Endometrial microvascular endothelial cells (primary cell): Measurements from ENCODE around the gene C2CD4A. TPM values are rescaled to one million over a fixed set of nuclear protein-coding genes. Genes with fewer than 3 reads are reported as not detected.
"Not testable (repeated sequence)": the region's sequence is repeated elsewhere in the genome, so short reads cannot be mapped to it uniquely, and the experiment has no call there.

Experiments
- in situ Hi-C: cut with HindIII; loops from 2 replicates; pipeline ENCODE4 v1.10.0; 2017; ENCODE audit warnings: low sequenced_read_pairs, low pct_unique_long_range_greater_than_20kb; ENCODE audit errors: inconsistent ontology term
- total RNA-seq: library from RNA; depleted of rRNA; stranded (reverse); fragments of >200 nt; gene quantifications from one replicate; pipeline ENCODE4 v1.2.3, GENCODE V29; 2015; ENCODE audit errors: inconsistent ontology term

The C2CD4A gene, protein sequence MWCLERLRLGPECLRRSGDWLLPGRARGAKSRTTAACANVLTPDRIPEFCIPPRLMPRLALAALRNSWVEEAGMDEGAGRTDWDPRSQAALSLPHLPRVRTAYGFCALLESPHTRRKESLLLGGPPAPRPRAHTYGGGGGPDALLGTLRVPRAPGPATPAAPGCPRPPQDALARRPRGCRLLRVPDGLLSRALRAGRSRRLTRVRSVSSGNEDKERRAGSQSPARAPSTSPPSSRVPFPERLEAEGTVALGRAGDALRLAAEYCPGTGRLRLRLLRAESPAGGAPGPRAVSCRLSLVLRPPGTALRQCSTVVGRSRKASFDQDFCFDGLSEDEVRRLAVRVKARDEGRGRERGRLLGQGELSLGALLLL
- total RNA-seq, result not detected

DNA sequence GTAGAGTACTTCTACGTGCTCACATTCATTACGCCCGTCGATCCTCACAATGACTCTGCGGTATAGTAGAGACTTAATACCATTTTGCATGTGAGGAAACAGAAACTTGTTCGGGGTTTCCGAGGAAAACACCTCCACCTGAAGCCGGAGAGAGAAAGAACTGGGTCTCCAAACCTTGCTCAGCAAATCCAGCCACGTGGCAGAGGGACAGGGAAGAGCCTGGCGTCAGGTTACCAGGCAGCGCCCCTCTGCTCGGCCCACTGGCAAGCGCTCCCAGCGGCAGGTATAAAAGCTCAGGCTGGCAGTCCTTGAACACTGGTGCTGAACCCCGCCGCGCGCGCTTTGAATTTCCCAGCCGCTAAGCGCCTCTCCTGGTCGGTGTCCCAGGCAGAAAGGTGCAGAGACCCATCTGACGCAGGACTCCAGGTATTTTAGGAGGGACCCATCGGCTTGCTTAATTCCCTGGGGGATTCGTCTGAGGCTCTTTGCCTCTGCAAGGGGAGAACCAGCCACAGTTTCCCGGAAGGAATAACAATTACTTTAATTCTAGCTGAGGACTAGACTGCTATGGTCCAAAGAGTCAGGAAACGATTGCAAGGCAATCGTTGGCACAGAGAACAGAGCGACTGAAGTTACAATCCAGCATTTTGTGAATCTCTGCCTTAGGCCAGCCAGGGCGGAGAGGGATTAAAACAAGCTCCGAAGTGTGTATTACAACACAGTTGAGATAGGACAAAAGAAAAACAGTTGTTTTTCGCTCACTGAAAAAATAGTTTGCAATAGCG is at the start of gene C2CD4A:
Gene C2CD4A (plus strand): TSS at position 315 of the 785 bp plus-strand sequence. CDS start 637 bp downstream, outside the sequence.
- in situ Hi-C loops, result no loop called here

DNA sequence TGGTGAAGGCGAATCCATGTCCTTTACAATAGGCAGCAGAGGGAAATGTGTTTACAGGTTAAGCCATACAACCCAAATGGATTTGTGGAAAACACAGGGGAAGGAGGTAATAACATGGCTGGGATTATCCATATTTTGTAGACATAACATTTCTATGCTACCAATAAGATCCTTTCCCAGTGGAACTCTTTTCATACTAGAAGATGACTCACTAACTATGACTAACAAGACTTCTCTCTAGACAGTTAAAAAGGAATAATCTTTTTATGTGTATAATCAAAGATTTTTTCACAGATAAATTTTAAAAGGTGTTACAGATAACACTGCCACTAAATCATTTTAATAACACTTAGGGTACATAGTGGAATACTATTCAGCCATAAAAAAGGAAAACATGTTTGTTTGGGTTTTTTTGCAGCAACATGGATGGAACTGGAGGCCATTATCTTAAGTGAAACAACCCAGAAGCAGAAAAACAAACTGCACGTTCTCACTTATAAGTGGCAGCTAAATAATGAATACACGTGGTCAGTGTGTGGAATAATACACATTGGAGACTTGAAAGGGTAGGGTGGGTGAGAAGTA is 46.1 kb upstream of the C2CD4A start:
- in situ Hi-C loops, result no loop called here

DNA sequence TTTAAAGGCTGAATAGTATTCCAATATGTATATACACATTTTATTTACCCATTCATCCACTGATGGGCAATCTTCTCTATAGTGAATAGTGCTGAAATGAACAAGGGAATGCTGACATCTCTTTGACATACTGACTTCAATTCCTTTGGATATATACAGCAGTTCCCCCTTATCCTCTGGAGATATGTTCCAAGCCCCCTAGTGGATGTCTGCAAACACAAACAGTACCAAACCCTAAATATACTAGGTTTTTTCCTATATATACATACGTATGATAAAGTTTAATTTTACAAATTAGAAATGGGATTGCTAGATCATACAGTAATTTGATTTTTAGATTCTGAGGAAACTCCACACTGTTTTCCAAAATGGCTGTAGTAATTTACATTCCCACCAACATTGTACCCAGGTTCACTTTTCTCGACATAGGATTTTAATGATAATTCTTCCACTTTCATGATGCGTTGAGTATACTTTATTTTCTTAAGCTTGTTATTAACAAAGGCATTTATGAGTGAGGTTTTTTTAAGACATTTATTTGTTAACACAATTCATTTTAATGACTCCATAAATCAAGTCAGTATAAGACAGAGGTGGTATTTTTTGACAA is 44.7 kb upstream of the C2CD4A start:
- in situ Hi-C loops, result no loop called here

DNA sequence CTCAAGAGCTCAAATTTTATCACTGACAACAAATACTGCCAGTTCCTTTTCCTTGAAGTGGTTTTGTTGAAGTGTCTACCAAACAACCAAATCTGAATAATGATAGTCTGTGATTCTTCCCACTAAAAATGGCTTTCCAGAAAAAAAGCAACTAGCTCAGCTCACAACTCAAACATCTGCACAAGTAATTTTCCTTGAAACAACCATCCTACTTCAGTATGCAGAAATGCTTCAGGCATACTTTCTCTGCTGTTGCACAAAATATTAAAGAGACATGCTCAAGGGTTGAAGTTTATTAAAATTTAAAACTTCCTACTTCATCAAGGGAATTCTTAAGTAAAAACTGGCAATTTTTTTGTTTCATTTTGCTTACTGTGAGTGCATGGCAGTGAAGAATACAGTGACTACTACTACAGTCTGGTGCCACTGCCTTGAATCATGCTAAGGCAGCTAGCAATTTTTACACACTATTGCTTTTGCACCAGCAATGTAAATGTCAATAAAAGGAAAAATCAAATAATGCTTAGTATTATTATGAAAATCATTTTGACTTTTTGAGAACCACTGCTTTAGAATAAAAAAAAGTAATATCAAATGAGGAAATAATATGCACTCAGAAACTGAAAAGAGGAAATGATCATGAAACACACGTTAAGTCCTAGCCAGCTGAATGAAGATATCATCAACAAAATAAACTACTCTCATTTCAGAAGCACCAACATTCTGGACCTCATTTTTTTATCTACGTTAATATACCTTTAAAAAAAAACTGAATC is 40.1 kb upstream of the C2CD4A start:
- in situ Hi-C loops, result no loop called here

DNA sequence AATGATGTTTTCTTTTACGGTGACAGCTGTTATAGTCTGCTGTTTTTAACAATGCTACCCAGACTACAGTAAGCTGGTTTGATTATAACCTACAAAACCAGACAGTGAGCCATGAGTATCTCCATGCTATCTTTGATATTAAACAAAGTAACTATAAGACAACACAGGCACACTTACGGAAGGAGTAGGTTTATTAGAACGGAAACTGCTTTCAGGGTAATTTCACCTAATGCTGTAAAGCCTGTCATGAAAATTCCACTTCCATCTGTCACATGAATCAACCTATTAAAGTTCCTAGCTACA is 39.6 kb upstream of the C2CD4A start:
- in situ Hi-C loops, result no loop called here

DNA sequence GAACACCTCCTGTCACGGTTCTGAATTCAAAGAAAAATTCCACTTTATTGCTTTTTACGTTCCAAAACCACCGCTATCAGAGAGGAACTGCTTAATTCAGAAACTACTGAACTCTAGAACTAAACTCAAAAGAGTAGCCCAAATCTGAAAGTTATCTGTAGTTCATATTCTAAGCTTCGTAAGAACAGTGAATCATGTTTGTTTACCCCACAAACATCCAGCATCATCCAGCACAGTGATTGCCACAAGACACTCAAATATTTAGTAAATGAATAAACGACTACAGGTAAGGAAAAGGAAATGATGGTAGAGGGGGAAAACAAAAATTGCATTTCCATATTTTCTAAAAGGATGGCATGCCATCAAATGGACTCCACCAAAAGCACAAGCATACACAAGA is 38.9 kb upstream of the C2CD4A start:
- in situ Hi-C loops, result no loop called here

DNA sequence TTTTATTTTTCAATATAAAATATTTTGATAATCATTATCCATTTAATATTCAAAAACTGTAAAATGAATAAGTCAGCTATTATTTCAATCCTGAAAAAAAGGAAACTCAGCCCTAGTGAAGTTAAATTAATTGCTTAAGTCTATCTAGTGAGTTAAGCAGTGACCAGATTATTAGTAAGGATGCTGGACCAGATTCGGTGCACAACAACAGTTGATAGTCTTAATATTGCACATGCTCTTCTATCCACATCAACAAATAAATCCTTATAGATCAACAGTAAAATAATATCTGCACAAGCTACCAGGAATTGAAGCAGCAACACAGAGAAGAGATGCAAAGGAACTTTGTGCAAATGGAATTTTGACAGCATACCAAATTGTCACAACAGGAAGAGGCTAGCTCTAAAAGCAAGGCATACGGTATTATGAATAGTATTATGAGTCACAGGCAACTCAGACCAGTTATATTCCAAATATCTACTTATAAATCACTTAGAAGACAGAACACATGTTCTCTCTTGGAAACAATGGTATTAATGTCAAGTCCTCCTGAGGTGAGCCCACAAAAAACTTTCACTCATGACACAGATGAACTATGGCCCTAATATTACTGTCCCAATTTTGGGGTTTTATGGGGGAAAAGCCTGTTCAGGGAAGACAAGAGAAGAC is 31.4 kb upstream of the C2CD4A start:
- in situ Hi-C loops, result no loop called here

DNA sequence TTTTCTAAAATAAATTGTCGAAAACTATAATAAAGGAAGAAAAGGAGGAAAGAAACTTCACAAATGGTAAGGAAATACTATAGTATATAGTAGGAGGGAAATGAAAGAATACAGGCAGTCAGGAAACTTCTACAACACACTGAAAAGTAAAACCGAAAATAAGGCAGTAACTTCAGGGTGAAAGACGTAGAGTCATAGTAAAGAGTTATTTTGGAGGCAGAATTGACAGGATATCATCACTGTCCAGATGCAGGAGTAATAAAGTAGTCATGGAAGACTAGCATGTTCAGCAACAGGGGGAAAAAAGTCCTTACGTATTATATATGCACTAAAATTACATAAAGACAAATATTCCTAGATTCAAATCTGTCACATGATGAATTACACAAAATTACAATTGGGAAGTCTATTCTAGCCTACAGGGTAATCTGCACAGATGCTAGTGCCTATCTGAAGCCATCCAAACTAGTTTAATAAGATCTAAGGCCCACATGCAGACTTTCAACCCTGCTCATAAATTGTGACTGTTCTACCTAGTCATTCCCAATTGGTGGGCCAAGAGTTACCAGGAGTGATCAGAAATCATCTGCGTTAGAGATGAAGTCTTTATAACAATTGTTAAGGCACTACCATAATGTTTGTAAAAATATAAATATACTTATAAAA is 20.6 kb upstream of the C2CD4A start:
- in situ Hi-C loops, result no loop called here

DNA sequence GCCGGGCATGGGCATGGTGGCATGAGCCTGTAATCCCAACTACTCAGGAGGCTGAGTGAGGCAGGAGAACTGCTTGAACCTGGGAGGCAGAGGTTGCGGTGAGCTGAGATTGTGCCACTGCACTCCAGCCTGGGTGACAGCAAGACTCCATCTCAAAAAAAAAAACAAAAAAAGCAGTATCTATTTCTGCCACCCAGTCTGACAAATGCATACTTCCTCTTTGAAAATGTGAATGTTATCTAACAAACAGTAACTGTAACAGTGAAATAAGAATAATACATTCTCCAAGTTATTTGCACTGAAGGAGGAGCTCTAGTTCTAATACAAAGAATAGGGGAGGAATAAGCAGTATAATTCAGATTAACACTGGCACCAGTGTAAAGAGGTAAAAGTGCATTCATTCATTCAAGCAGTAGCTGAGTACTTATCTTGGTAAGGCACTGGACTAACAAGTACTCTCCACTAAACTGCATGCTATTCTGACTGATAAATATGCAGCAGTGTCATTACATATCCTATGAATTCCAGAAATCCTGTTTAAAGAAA is 19.4 kb upstream of the C2CD4A start:
- in situ Hi-C loops, result no loop called here

DNA sequence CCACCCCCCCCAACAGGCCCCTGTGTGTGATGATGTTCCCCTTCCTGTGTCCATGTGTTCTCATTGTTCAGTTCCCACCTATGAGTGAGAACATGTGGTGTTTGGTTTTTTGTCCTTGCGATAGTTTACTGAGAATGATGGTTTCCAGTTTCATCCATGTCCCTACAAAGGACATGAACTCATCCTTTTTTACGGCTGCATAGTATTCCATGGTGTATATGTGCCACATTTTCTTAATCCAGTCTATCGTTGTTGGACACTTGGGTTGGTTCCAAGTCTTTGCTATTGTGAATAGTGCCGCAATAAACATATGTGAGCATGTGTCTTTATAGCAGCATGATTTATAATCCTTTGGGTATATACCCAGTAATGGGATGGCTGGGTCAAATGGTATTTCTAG is 18.5 kb upstream of the C2CD4A start:
- in situ Hi-C loops, result not testable (repeated sequence)

DNA sequence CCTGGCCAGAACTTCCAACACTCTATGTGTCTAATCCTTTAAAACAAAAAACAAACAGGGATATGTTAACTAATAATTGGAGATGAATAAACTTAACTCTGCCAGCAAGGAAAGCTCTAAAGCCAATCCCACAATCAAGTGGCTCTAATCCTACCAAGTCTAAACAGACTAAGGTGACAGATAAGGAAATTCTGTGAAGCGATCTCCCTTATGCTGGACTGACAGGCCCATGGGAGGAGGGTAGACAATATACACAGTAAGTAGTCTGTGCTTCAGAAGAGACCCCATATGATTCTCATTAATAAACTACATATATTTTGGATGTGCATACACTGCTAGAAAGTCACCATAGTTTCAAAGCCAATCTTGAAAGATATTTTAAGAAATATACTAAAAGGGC is 16.7 kb upstream of the C2CD4A start:
- in situ Hi-C loops, result no loop called here

DNA sequence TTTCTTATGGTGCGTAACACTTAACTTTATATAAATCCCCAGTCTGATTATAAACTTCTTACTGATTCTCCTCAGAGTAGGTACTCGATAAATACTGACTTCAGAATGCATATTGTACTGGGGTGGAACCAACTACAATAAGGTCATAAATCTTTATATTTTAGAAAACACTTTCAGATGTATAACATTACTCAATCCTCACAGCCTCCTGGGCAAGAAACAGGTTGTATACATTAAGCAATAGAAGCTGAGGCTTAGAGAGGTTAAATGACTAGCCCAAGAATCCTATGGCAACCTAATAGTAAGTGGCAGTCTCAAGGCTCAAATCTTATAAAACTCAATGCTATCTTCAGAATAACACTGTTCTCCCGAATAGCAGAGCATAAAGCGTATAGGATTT is 15.6 kb upstream of the C2CD4A start:
- in situ Hi-C loops, result no loop called here

DNA sequence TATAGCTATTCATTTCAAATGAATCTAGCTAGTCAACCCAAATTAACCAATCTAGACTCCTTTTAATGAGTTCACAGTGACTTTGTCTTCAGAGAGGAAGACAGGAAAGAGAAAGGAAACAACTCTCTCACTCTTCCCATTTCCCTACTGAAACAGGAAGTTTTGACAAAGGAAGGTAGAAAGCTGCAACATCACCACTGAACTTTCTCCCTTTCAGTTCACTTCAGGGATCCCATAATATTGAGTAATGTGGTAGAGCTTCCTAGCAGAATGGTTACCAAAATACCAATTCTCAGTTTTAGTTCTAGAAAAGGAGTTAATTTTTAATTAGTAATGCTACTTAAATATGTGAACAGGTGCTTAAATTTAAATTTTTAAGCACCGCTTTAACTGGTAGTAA is 14.1 kb upstream of the C2CD4A start:
- in situ Hi-C loops, result no loop called here

DNA sequence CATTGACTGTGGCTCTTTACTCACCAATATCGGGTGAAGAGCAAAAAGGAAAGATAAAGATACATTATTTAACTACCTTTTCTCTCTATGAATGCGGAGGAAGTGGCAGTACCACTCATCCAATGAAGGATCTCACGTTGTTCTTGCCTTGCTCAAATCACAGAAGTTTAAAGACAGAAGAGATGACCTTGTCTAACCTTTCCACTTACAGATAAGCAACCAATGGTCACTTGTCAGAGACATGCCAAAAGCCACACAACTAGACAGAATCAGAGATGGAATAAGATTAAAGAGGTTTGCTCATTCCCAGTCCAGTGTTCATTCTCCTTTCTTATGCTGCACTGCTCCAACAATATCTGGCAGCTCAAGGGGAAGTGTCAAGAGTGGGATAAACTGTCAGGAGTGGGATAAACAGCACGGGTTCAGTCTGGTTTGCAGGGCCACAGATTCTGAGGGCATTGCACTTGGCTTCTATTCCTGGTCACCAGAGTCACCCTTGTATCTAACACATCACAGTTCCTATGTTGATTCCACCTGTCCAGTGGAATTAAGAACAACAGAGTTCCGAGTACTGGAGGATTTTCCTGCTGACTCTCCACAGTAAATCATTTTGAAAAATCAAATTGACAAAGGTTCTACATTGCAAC is 13.2 kb upstream of the C2CD4A start:
- in situ Hi-C loops, result no loop called here

DNA sequence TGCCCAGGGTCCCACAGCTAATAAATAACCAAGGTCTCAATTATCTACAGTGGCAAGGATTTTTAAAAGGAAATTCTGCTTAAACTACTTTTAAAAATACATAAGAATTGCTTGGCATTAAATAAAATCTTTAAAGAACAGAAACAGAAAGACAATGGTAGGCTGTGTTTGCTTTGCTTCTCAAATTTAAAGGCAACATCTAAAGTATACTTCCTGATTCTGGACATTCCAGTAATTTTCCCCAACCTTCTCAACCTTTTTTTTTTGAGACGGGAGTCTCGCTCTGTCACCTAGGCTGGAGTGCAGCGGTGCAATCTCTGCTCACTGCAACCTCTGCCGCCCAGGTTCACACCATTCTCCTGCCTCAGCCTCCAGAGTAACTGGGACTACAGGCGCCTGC is 11.8 kb upstream of the C2CD4A start:
- in situ Hi-C loops, result no loop called here

DNA sequence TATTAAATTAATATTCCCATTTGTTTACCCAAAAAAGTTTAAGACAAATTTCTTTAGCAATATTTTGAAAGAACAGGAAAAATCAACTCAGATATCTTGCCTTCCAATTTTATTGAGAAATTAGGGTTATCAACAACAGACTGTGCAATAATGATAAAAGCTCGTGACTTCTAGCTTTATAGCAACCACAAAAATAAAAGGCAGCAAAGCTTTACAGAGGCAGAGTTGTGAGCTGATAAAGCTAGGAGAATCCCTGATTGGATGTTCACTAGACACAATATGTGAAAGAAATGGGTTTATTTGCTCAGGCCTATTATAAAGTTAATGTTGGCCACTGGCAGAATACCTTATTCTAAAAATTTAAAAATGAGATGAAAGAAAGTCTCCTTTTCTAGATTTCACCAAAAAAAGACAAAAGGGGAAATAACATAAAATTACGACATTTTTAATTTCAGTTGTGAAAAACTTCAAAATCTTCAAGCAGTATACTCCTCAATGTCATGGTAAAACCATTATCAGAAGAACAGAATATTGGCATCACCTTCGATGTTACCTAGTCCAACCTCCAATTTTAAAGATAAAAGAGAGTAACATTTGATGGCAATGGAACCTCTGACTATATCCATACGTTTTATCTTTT is 9.3 kb upstream of the C2CD4A start:
- in situ Hi-C loops, result no loop called here
